CD4-positive, alpha-beta T cell treated with Interleukin-6 at 100 ng/mL for 8 hours (primary cell): ENCODE data around the gene TXNL4A.
"Not testable (repeated sequence)": the region's sequence is repeated elsewhere in the genome, so short reads cannot be mapped to it uniquely, and the experiment has no call there.

Source experiments
- DNase-seq: peaks from one replicate; pipeline ENCODE4 v3.0.0-alpha.2; 2020; ENCODE audit warnings: mixed read lengths, low spot score

TXNL4A gene

GRCh38 chr18:79963658-79964329, 24.6 kb downstream of the TXNL4A start:
- DNase-seq, result no peak

- DNase-seq, result peak; percentile 29
Measured at GRCh38 chr18:79962835-79963657, 25.3 kb downstream of the TXNL4A start.

- no peak for DNase-seq
Measured at GRCh38 chr18:79962311-79962710, 26.1 kb downstream of the TXNL4A start.

GRCh38 chr18:79961527-79962291, 26.7 kb downstream of the TXNL4A start:
- DNase-seq, result no peak

GRCh38 chr18:79960921-79961526, 27.3 kb downstream of the TXNL4A start:
- DNase-seq, result no peak

GRCh38 chr18:79960161-79960801, 28.1 kb downstream of the TXNL4A start:
- DNase-seq, result not testable (repeated sequence)

GRCh38 chr18:79958981-79959380, 29.4 kb downstream of the TXNL4A start:
- DNase-seq, result no peak

GRCh38 chr18:79956276-79956675, 32.1 kb downstream of the TXNL4A start:
- DNase-seq, result no peak

- DNase-seq, result no peak
Measured at GRCh38 chr18:79955302-79956075, 32.9 kb downstream of the TXNL4A start.

GRCh38 chr18:79954791-79955190, 33.6 kb downstream of the TXNL4A start:
- DNase-seq, result no peak

- no peak for DNase-seq
Measured at GRCh38 chr18:79953971-79954651, 34.3 kb downstream of the TXNL4A start.

GRCh38 chr18:79952996-79953559, 35.3 kb downstream of the TXNL4A start:
- no peak for DNase-seq

GRCh38 chr18:79952456-79952995, 35.8 kb downstream of the TXNL4A start:
- DNase-seq, result no peak

- peak; percentile 91 for DNase-seq
Measured at GRCh38 chr18:79951545-79952455, 36.6 kb downstream of the TXNL4A start, which contains the start of gene SLC66A2. TSS of gene SLC66A2 (minus strand) at chr18:79951653. CDS start at chr18:79950926, 727 bp downstream.

- no peak for DNase-seq
Measured at GRCh38 chr18:79950515-79951341, 37.6 kb downstream of the TXNL4A start.

- no peak for DNase-seq
Measured at GRCh38 chr18:79949697-79950487, 38.5 kb downstream of the TXNL4A start.
